Body of pancreas (tissue), 4 donors: ENCODE results near the gene WNT7B.

Experiments
- CTCF ChIP-seq, 7 experiments: fragments of 450-650 bp in 4 of 7; fragments of 200-600 bp in 3 of 7; sonication (generic) in 3 of 7; IDR thresholded peaks; one replicate each; pipeline ENCODE4 v1.5.1; 2016 to 2019; ENCODE audit warnings: antibody characterized with exemption in 7 of 7
- POLR2A ChIP-seq, 3 donors: fragments of 450-650 bp; IDR thresholded peaks; one replicate each; pipeline ENCODE4 v1.6.1; 2016; ENCODE audit warnings: antibody characterized with exemption in 3 of 3, mild to moderate bottlenecking in 2 of 3

DNA sequence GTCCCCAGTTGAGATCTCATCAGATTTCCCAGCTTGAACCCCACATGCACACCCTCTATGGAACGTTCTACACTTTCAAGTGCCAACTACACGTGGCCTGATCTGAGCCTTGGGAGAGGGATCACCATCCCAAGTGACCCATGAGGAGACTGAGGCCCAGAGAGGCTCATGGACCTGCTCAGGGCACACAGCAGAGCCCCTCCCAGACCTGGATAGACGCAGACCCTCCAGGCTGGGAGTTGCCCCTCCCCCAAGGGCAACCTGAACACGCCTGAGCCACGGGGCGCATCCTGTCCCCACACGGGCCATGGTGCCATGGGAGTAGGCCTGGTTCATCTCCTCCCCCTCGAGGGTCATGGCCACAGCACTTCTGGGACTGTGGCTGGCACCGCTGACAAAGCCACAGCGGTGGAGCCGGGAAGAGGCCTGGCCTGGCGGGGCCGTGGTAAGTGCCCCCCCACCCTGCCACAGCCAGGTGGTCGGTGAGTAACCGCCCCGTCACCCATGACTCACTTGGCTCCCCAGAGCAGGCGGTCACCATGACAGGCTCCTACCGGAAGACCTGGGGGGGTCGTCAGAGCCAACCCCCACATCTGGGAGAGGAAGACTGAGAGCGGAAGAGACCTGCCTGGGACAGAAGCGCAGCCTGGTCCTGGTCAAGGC, 8.1 kb downstream of the WNT7B start:
- TF ChIP-seq CTCF (IDR thresholded peaks at IDR 0.05) (no peak), POLR2A (IDR thresholded peaks at IDR 0.05) (no peak)
